Hindlimb muscle (tissue), 1 donor: ENCODE results near the gene MTARC2. TPM values are rescaled to one million over a fixed set of nuclear protein-coding genes. Genes with fewer than 3 reads are reported as not detected.

ENCODE experiments used
- DNase-seq: peaks from one replicate; pipeline ENCODE4 v3.0.0-alpha.2; 2013
- polyA plus RNA-seq: library from polyadenylated mRNA; unstranded; fragments of 120-200 nt; gene quantifications from one replicate; pipeline ENCODE4 v1.2.1, GENCODE V29; 2013; ENCODE audit not compliant: insufficient read length

The MTARC2 gene
- polyA plus RNA-seq, 1 donor: 17.4 TPM

DNA sequence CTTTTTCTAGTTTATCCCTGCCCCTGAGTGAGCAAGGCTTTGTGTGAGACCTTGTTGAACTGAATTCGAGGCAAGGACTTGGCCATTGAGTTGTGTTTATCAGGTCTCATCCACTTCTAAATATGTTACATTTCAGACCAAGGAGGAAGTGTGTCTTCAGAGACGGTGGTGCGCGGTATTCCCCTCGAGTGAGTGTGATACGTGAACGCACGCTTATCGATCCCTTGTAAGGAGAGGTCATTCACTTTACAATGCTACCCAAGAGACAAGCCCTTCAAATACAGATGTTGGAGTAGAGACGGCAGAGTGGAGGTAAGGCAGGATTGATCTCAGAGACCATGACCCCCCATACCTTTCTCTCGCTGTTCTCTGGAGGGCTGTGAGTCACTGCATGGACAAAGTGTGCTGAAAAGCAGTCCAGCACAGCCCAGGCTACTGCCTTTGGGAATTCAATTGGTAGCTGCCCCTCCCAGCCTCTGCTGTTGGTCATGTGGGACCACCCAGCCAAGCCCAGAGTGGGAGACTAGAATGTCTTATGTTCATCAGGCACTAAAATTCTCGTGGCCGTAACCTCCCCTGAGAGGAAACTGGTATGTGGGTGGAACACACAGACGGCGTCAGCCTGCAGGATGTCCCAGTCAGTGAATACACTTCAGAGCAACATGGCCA lies 22.3 kb downstream of the MTARC2 start:
- DNase-seq: no peak

DNA sequence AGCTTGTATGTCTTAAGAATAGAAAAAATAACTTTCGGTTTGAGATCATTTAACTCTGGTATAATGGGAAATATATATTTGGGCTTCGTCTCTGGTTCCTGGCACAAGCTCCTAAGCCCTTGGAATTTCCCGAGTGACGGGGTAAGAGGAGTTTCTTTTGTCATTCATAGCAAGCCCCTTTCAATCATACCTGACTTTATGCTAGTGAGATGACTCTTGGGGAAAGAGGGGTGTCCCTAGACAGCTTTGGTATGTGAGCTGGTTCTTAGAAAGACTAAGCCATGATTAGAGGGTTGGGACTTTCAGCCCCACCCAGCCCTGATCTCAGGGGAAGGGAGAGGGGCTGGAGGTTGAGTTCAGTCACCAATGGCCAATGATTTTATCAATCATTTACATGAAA lies 24.7 kb downstream of the MTARC2 start:
- DNase-seq: no peak

GRCh38 chr1:220775240-220775853 lies 27.2 kb downstream of the MTARC2 start:
- DNase-seq: no peak

GRCh38 chr1:220776254-220776653 lies 28.1 kb downstream of the MTARC2 start:
- DNase-seq: no peak

DNA sequence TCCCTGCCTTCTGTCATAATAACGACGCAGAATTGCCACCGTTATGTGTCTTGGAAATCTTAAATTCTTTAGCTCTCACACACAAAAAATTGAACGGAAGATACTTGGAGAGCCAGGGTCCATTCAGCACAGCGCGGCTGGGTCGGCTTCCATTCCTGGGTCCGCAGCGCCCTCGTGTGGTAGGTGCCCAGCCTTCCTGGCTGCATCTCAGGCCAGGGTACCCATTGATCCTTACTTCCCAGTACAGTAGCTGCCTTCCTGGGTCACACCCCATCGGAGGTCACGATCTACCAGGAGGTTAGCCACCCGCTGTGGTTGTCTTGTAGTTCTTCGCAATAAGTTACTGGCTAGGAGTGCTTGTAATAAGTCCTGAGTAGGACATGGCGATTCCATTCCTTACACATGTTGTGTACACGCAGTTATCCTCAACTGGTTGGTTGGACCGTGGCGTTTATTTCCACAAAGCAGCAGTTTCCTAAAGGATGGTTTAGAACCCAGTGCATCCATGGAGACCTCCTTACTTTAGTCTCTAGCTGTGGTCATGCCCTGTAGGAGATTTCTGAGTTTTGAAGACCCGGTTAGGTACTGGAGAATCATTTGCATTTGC lies 28.7 kb downstream of the MTARC2 start:
- DNase-seq: peak; percentile 79

DNA sequence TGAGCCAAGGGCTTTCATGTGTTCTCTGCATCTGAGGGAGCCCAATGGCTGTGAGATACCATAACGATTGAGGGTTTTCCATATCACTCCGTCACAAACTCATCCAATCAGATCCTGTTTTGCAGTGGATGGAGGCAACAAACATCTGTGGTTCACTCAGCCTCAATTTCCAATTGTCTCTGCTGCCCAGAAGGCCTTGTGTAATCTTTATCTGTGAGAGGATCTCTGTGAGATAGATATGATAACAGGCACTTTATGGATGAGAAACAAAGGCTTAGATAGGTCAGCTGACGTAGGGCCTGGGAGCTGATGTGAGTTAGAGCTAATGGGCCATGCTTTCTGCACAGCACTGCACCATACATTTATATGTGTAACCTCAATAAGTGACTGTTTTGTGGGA lies 35.3 kb downstream of the MTARC2 start:
- DNase-seq: no peak

DNA sequence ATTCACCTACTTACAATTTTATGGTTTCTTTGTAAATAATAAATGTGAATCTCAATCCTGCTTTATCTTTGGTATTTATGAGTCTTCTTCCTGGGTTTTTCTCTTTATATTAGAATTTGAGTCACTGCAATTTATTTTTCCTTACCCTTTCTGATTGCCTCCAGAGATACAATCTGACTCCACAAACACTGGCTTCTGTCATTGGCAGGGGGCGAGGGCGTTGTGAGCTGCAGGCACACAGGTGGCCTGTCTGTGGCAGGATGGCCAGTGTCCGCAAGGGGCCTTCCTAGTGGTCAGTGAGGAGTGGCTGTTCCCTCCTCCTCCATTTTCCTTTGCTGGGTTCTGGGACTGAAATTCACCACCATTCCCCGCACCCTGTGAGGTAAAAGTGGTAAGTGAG lies 36.6 kb downstream of the MTARC2 start:
- no peak for DNase-seq

DNA sequence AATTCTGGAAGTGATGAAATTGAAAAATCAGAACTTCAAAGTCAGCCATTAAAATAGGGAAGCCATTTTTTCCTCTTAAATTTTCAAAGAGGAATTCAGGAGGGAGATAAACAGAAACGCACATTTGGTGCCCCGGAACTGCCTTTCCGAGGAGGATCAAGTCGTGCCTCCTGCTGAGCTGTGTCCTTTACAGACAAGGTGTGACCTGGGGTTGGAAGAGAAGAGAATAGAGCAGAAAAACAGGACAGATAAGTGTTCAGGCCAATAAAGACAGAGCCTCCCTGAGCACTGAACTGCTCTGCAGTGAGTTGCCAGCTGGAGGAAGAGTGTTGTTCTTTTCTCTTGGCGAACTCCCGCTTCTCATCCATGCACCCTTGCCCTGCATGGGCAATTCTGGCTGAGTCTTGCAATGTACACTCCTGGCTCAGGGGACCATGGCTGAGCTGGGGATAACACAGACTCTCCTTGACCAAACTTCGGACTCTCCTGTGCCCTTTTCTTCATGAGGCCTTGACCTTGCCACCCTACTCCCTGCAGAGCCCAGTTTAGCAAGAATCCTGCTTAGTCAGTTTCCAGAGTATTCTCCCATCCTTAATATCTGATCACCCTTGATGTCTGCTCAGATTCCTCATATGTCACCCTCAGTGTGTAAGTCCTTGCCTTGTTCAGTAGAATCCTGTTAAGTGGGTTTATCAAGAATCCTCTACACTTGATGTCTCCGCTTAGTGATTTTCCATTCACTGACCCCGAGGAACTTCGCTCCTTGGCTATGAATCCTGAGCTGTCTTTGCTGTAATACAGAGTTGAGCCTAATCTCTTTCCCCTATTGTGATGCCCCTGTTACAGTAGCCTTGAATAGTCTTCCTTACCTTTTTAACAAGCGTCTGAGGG lies 37.3 kb downstream of the MTARC2 start:
- no peak for DNase-seq

GRCh38 chr1:220786057-220786336 lies 37.9 kb downstream of the MTARC2 start:
- DNase-seq: no peak

GRCh38 chr1:220786337-220787068 lies 38.4 kb downstream of the MTARC2 start, which contains the start of gene MTARC1:
MTARC1 (plus strand) TSS chr1:220786913; CDS start chr1:220786945, 32 bp downstream.
- DNase-seq: peak; percentile 67

GRCh38 chr1:220787069-220787619 lies 39.0 kb downstream of the MTARC2 start:
- no peak for DNase-seq

GRCh38 chr1:220788900-220789299 lies 40.8 kb downstream of the MTARC2 start:
- no peak for DNase-seq

GRCh38 chr1:220789532-220790147 lies 41.5 kb downstream of the MTARC2 start:
- DNase-seq: no peak

DNA sequence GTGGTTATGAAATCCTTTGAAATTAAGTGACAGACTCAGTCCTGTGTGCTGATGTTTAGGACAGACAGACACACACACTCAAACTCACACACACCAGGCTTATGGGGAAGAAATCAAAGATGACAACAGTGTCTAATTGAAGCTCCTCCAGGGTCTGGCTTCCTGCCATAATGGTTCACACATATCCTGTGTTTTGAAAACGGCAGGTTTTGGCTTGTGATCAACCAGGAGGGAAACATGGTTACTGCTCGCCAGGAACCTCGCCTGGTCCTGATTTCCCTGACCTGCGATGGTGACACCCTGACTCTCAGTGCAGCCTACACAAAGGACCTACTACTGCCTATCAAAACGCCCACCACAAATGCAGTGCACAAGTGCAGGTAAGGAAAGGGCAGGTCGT lies 43.2 kb downstream of the MTARC2 start:
- no peak for DNase-seq

DNA sequence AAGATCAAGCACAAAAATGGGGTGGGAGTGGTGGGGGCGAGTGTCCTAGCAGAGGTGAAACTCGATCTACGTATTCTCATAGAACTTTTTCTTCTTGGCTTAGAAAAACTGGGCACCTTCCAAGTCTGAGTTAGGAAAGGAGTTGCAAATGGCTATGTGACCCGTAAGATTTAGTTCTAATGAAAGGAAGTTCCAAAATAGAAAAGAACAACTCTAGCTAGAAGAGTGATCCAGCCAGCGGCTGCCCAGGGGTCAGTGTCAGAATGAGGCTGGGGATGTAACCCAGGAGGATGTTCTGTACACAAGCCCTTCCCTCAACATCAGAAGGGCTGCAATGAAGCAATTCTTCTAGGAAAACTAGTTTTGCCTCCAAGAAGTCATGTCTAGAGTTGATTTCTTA lies 43.8 kb downstream of the MTARC2 start:
- DNase-seq: no peak

DNA sequence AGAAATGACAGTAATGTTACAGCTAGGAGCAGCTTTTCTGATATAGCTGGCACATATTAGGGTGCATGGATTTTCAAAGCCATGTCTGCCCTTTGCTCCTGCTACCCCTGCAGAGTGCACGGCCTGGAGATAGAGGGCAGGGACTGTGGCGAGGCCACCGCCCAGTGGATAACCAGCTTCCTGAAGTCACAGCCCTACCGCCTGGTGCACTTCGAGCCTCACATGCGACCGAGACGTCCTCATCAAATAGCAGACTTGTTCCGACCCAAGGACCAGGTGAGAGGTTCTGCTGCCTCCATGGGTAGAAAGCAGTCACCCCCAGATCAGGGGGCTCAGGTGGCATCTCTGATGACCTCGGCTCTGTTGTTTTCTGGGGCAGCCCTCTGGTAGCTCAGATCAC lies 48.4 kb downstream of the MTARC2 start:
- no peak for DNase-seq

GRCh38 chr1:220797044-220797443 lies 48.9 kb downstream of the MTARC2 start:
- no peak for DNase-seq

DNA sequence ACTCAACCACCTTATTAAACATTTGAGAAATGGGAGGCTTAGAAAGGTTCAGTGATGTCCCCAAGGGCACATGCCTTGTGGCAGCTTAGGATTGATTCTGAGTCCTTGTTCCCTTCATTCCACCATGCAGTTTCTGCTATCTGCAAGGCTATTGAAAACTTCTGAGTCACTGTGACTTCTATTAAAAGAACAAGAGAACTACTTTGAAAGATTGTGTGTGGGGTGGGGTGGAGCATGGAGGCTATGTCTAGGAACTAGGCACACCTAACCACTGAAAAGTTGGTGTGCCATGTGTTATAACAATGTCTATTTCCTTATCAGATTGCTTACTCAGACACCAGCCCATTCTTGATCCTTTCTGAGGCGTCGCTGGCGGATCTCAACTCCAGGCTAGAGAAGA lies 49.4 kb downstream of the MTARC2 start:
- DNase-seq: no peak

GRCh38 chr1:220798338-220798737 lies 50.2 kb downstream of the MTARC2 start:
- no peak for DNase-seq

GRCh38 chr1:220800262-220800661 lies 52.1 kb downstream of the MTARC2 start:
- no peak for DNase-seq

GRCh38 chr1:220803401-220804201 lies 55.5 kb downstream of the MTARC2 start:
- DNase-seq: no peak
